Neural crest cell (in vitro differentiated cells): ENCODE data around the gene LARGE2. TPM values are rescaled to one million over a fixed set of nuclear protein-coding genes. Genes with fewer than 3 reads are reported as not detected.

ENCODE experiments used
- DNase-seq: peaks from one replicate; pipeline ENCODE4 v3.0.0; 2021; ENCODE audit warnings: low read depth, mixed read lengths, low spot score
- H3K27ac Mint-ChIP-seq: one replicate; pipeline ENCODE4 v1.8.0; 2021; ENCODE audit warnings: mild to moderate bottlenecking, mixed read lengths; ENCODE audit not compliant: unreplicated experiment
- H3K27me3 Mint-ChIP-seq: 2 replicates; pipeline ENCODE4 v1.8.0; 2021; ENCODE audit warnings: low read depth, mild to moderate bottlenecking, mixed read lengths
- H3K36me3 Mint-ChIP-seq: 2 replicates; pipeline ENCODE4 v1.8.0; 2021; ENCODE audit warnings: low read depth, mild to moderate bottlenecking, mixed read lengths
- H3K4me1 Mint-ChIP-seq: 2 replicates; pipeline ENCODE4 v1.8.0; 2021; ENCODE audit warnings: mixed read lengths
- H3K4me3 Mint-ChIP-seq: one replicate; pipeline ENCODE4 v1.8.0; 2021; ENCODE audit warnings: mild to moderate bottlenecking, mixed read lengths
- H3K9me3 Mint-ChIP-seq: 2 replicates; pipeline ENCODE4 v1.8.0; 2021; ENCODE audit warnings: mixed read lengths
- CTCF ChIP-seq: fragments of 200-600 bp; sonication (generic); conservative IDR thresholded peaks from 2 replicates; pipeline ENCODE4 v1.5.0; 2021; ENCODE audit warnings: antibody characterized with exemption, mild to moderate bottlenecking
- total RNA-seq: library from RNA; stranded (reverse); gene quantifications from 2 replicates; pipeline ENCODE4 v1.2.1, GENCODE V29; 2021

LARGE2 gene
- total RNA-seq, 1 donor from 2014 or later = not detected

GRCh38 chr11:45934580-45935318 is 12.3 kb downstream of the LARGE2 start:
- H3K36me3 Mint-ChIP-seq = no peaks in the 10 kb centered on the region
- H3K4me1 Mint-ChIP-seq = no peaks in the 10 kb centered on the region
- no peak for DNase-seq
- no peak overlapping the region for H3K4me3 Mint-ChIP-seq
- no peaks in the 10 kb centered on the region for H3K9me3 Mint-ChIP-seq
- H3K27me3 Mint-ChIP-seq = no peaks in the 10 kb centered on the region
- H3K27ac Mint-ChIP-seq = no peak overlapping the region
- TF ChIP-seq CTCF = no peak

- TF ChIP-seq CTCF = no peak
- no peak for DNase-seq
- Mint-ChIP-seq H3K4me1 (no peaks in the 10 kb centered on the region), H3K36me3 (no peaks in the 10 kb centered on the region), H3K9me3 (no peaks in the 10 kb centered on the region), H3K4me3 (no peak overlapping the region), H3K27me3 (no peaks in the 10 kb centered on the region), H3K27ac (no peak overlapping the region)
Measured at GRCh38 chr11:45935349-45936064, 13.1 kb downstream of the LARGE2 start.

- Mint-ChIP-seq H3K27ac (no peak overlapping the region), H3K27me3 (no peaks in the 10 kb centered on the region), H3K9me3 (no peaks in the 10 kb centered on the region), H3K4me1 (no peaks in the 10 kb centered on the region), H3K36me3 (no peaks in the 10 kb centered on the region), H3K4me3 (no peak overlapping the region)
- TF ChIP-seq CTCF = no peak
- DNase-seq = no peak
Measured at GRCh38 chr11:45936511-45937054, 14.1 kb downstream of the LARGE2 start.

GRCh38 chr11:45937916-45938315 is 15.5 kb downstream of the LARGE2 start:
- DNase-seq = no peak
- Mint-ChIP-seq H3K36me3 (no peaks in the 10 kb centered on the region), H3K27ac (no peak overlapping the region), H3K9me3 (no peaks in the 10 kb centered on the region), H3K4me1 (no peaks in the 10 kb centered on the region), H3K4me3 (no peak overlapping the region), H3K27me3 (no peaks in the 10 kb centered on the region)
- no peak for TF ChIP-seq CTCF

- no peak for TF ChIP-seq CTCF
- Mint-ChIP-seq H3K4me1 (no peaks in the 10 kb centered on the region), H3K36me3 (no peaks in the 10 kb centered on the region), H3K4me3 (no peak overlapping the region), H3K27ac (no peak overlapping the region), H3K9me3 (no peaks in the 10 kb centered on the region), H3K27me3 (no peaks in the 10 kb centered on the region)
- no peak for DNase-seq
Measured at GRCh38 chr11:45939836-45940235, 17.4 kb downstream of the LARGE2 start.
